ENCODE measurements around the gene ZER1.
"Not testable (repeated sequence)": the region's sequence is repeated elsewhere in the genome, so short reads cannot be mapped to it uniquely, and the experiment has no call there.

ZER1 gene

GRCh38 chr9:128702445-128702948, 69.2 kb downstream of the ZER1 start, which contains the start of gene PKN3:
PKN3 (plus strand) TSS chr9:128702503; CDS start chr9:128702916, 413 bp downstream.
- H3K4me3 ChIP-seq (ENCODE audit: low read length): peak within 1 kb of the TSS; percentile 71
- TF ChIP-seq, protein P1, sequence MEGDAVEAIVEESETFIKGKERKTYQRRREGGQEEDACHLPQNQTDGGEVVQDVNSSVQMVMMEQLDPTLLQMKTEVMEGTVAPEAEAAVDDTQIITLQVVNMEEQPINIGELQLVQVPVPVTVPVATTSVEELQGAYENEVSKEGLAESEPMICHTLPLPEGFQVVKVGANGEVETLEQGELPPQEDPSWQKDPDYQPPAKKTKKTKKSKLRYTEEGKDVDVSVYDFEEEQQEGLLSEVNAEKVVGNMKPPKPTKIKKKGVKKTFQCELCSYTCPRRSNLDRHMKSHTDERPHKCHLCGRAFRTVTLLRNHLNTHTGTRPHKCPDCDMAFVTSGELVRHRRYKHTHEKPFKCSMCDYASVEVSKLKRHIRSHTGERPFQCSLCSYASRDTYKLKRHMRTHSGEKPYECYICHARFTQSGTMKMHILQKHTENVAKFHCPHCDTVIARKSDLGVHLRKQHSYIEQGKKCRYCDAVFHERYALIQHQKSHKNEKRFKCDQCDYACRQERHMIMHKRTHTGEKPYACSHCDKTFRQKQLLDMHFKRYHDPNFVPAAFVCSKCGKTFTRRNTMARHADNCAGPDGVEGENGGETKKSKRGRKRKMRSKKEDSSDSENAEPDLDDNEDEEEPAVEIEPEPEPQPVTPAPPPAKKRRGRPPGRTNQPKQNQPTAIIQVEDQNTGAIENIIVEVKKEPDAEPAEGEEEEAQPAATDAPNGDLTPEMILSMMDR (conservative IDR thresholded peaks at IDR 0.05; ENCODE audit: low read depth, low read length): peak; percentile 78
- no peak for DNase-seq (ENCODE audit: low read depth)

DNA sequence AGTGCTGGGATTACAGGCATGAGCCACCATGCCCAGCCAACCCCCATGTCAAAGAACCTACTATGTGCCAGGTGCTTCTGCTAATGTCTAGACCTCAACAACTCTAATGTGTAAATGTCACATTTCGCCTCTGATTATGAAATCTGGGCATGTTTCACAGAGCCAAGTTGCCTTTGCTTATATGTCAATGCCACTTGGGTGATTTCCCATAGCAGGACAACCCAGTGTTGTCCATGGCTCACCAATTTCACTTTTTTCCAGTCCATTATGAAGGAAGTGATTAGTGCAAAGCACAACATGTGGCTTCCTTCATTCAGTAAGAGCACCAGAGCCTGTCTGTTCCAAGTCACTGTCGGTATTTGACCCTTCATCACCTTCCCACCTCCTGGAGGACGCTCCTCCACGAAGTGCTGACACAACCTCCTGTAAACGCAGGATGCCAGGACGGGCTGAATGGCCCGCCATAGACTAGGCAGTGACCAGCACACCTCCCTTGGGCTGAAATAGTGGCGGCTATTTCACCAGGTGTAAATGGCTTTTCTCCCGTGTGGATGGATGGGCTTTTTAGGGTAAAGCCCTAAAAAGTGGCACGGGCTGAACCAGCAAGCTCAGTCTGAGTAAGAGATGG, 70.4 kb downstream of the ZER1 start:
- H3K4me3 ChIP-seq (ENCODE audit: low read length): no peak overlapping the region
- TF ChIP-seq, protein P1 (conservative IDR thresholded peaks at IDR 0.05; ENCODE audit: low read depth, low read length): no peak
- DNase-seq (ENCODE audit: low read depth): no peak

DNA sequence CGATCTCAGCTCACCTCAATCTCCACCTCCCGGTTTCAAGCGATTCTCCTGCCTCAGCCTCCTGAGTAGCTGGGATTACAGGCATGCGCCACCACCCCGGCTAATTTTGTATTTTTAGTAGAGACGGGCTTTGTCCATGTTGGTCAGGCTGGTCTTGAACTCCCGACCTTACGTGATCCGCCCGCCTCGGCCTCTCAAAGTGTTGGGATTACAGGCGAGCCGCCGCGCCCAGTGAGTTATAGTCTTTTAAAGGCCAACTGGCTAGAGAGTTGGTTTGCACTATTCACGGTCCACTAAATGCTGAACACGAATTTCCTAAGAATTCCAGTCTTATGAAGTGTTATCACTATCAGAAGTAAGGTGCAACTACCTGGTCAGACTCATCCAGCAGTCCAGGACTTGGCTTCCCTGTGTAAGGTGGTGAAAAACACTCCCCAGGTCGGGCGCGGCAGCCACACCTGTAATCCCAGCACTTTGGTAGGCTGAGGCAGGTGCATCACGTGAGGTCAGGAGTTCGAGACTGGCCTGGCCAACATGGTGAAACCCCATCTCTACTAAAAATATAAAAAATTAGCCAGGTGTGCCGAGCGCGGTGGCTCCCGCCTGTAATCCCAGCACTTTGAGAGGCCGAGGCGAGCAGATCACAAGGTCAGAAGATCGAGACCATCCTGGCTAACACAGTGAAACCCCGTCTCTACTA, 72.5 kb downstream of the ZER1 start:
- not testable (repeated sequence) for DNase-seq (ENCODE audit: low read depth); H3K4me3 ChIP-seq (ENCODE audit: low read length)

GRCh38 chr9:128696923-128697707, 74.6 kb downstream of the ZER1 start:
- TF ChIP-seq, protein P1 (conservative IDR thresholded peaks at IDR 0.05; ENCODE audit: low read depth, low read length): no peak
- H3K4me3 ChIP-seq (ENCODE audit: low read length): no peak overlapping the region
- no peak for DNase-seq (ENCODE audit: low read depth)

DNA sequence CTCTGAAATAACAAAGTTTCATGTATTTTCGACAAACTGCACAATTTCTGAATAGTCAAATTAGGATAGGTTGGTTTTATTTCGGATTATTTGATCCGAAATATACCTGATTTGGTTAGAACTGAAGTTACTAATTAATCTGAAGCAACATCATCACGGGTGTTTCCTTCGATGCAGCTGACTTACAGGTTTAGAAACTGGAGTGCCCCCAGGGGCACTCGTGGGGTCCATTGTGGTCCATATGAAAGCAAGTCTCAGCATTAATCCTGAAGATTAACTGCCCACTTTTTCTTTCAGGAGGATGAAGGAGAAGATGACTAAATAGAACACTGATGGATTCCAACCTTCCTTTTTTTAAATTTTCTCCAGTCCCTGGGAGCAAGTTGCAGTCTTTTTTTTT, 77.4 kb downstream of the ZER1 start:
- no peak overlapping the region for H3K4me3 ChIP-seq (ENCODE audit: low read length)
- TF ChIP-seq, protein P1 (conservative IDR thresholded peaks at IDR 0.05; ENCODE audit: low read depth, low read length): no peak
- DNase-seq (ENCODE audit: low read depth): no peak

- H3K4me3 ChIP-seq (ENCODE audit: low read length); DNase-seq (ENCODE audit: low read depth): not testable (repeated sequence)
These were observed 78.0 kb downstream of the ZER1 start for GRCh38 chr9:128693738-128694137.

GRCh38 chr9:128690684-128691034, 81.1 kb downstream of the ZER1 start:
- peak overlapping the region; percentile 98 for H3K4me3 ChIP-seq (ENCODE audit: low read length)
- no peak for DNase-seq (ENCODE audit: low read depth)
- TF ChIP-seq, protein P1 (conservative IDR thresholded peaks at IDR 0.05; ENCODE audit: low read depth, low read length): no peak

Measured in retinal pigment epithelial cell (primary cell).